Neural cell (in vitro differentiated cells): Measurements from ENCODE around the gene RASGRP2. TPM values are rescaled to one million over a fixed set of nuclear protein-coding genes. Genes with fewer than 3 reads are reported as not detected.
A peak's percentile ranks its signal among the peaks of the same experiment; 100 is the strongest.

Source experiments
- H2AFZ ChIP-seq: fragments of 200-600, 300-800 bp; sonication (generic), shearing (Covaris generic); 2 replicates; pipeline ENCODE4 v1.6.0; 2014; ENCODE audit warnings: low read depth, mild to moderate bottlenecking, antibody characterized with exemption, low read length, moderate library complexity
- H3F3A ChIP-seq: fragments of 200-600 bp; shearing (Covaris generic); 2 replicates; pipeline ENCODE4 v1.6.1; 2016; ENCODE audit warnings: mild to moderate bottlenecking, moderate library complexity, mixed read lengths, antibody characterized with exemption, low read length; ENCODE audit not compliant: insufficient read depth, poor library complexity, severe bottlenecking
- H3K27ac ChIP-seq: fragments of 200-600, 300-800 bp; sonication (generic), shearing (Covaris generic); 2 replicates; pipeline ENCODE4 v1.5.1; 2014; ENCODE audit warnings: mild to moderate bottlenecking, low read length, moderate library complexity
- H3K27me3 ChIP-seq: fragments of 300-800, 200-600 bp; sonication (generic), shearing (Covaris generic); 2 replicates; pipeline ENCODE4 v1.6.0; 2014; ENCODE audit warnings: mild to moderate bottlenecking, low read depth, low read length, moderate library complexity; ENCODE audit not compliant: insufficient read depth
- H3K36me3 ChIP-seq: fragments of 300-800, 200-600 bp; sonication (generic), shearing (Covaris generic); 2 replicates; pipeline ENCODE4 v1.5.1; 2014; ENCODE audit warnings: mild to moderate bottlenecking, antibody characterized with exemption, low read length, moderate library complexity; ENCODE audit not compliant: insufficient read depth
- H3K4me2 ChIP-seq: fragments of 300-800, 200-600 bp; sonication (generic), shearing (Covaris generic); 2 replicates; pipeline ENCODE4 v1.6.0; 2014; ENCODE audit warnings: mild to moderate bottlenecking, low read length
- H3K4me3 ChIP-seq: fragments of 300-800, 200-600 bp; sonication (generic), shearing (Covaris generic); 2 replicates; pipeline ENCODE4 v1.5.1; 2014; ENCODE audit warnings: mild to moderate bottlenecking, low read length, moderate library complexity
- H3K79me2 ChIP-seq: fragments of 200-600 bp; shearing (Covaris generic); replicated peaks from 2 replicates; pipeline ENCODE4 v1.6.0; 2014; ENCODE audit warnings: mild to moderate bottlenecking, low read length, moderate library complexity; ENCODE audit not compliant: insufficient read depth
- H3K9ac ChIP-seq: fragments of 300-800, 200-600 bp; sonication (generic), shearing (Covaris generic); 2 replicates; pipeline ENCODE4 v1.6.1; 2016; ENCODE audit warnings: mild to moderate bottlenecking, low read length, mixed read lengths
- H3K9me2 ChIP-seq: fragments of 200-600 bp; shearing (Covaris generic); 2 replicates; pipeline ENCODE4 v1.6.1; 2016; ENCODE audit warnings: mild to moderate bottlenecking, low read length, mixed read lengths; ENCODE audit not compliant: insufficient read depth
- H3K9me3 ChIP-seq: fragments of 200-600, 300-800 bp; sonication (generic), shearing (Covaris generic); 2 replicates; pipeline ENCODE4 v1.6.1; 2016; ENCODE audit warnings: mild to moderate bottlenecking, mixed run types, low read length, moderate library complexity, mixed read lengths
- H4K20me1 ChIP-seq: fragments of 200-600 bp; shearing (Covaris generic); 2 replicates; pipeline ENCODE4 v1.6.1; 2016; ENCODE audit warnings: mild to moderate bottlenecking, mixed run types; ENCODE audit not compliant: insufficient read depth
- CTCF ChIP-seq: fragments of 450-650 bp; IDR thresholded peaks from 2 replicates; pipeline ENCODE4 v1.5.1; 2014; ENCODE audit warnings: antibody characterized with exemption, mild to moderate bottlenecking, moderate library complexity; ENCODE audit not compliant: poor library complexity, severe bottlenecking
- EP300 ChIP-seq: fragments of 450-650 bp; conservative IDR thresholded peaks from 2 replicates; pipeline ENCODE4 v1.6.1; 2014; ENCODE audit warnings: antibody characterized with exemption, mild to moderate bottlenecking, moderate library complexity; ENCODE audit not compliant: poor library complexity, severe bottlenecking
- EZH2 ChIP-seq: fragments of 200-600, 300-800 bp; shearing (Covaris generic), sonication (generic); IDR thresholded peaks from 2 replicates; pipeline ENCODE4 v1.6.1; 2014; ENCODE audit warnings: antibody characterized with exemption, low read length, borderline replicate concordance, mild to moderate bottlenecking; ENCODE audit not compliant: insufficient read depth, poor library complexity, severe bottlenecking
- MXI1 ChIP-seq: fragments of 450-650 bp; conservative IDR thresholded peaks from 2 replicates; pipeline ENCODE4 v1.6.1; 2014; ENCODE audit warnings: antibody characterized with exemption, mild to moderate bottlenecking; ENCODE audit not compliant: poor library complexity, severe bottlenecking
- POLR2AphosphoS5 ChIP-seq: IDR thresholded peaks from 2 replicates; pipeline ENCODE4 v1.6.1; 2012
- RAD21 ChIP-seq: fragments of 450-650 bp; conservative IDR thresholded peaks from 2 replicates; pipeline ENCODE4 v1.6.1; 2014; ENCODE audit warnings: antibody characterized with exemption, mild to moderate bottlenecking, moderate library complexity
- REST ChIP-seq: IDR thresholded peaks from 2 replicates; pipeline ENCODE4 v1.6.1; 2012; ENCODE audit warnings: borderline replicate concordance
- SMC3 ChIP-seq: fragments of 450-650 bp; conservative IDR thresholded peaks from 2 replicates; pipeline ENCODE4 v1.6.1; 2014; ENCODE audit warnings: antibody characterized with exemption, mild to moderate bottlenecking, moderate library complexity; ENCODE audit not compliant: poor library complexity
- TAF1 ChIP-seq: IDR thresholded peaks from 2 replicates; pipeline ENCODE4 v1.6.1; 2012; ENCODE audit warnings: low read depth
- polyA plus RNA-seq: library from polyadenylated mRNA; depleted of rRNA; stranded (reverse); fragments of >200 nt; gene quantifications from 2 replicates; pipeline ENCODE4 v1.2.3, GENCODE V29; 2014

RASGRP2 gene
- polyA plus RNA-seq, 1 donor from 2014 or later: 4.5 TPM

- TF ChIP-seq MXI1: no peak
- no peak for TF ChIP-seq RAD21
- no peak for TF ChIP-seq CTCF
- no peak for TF ChIP-seq TAF1
- TF ChIP-seq EZH2: no peak
- no peak for TF ChIP-seq POLR2AphosphoS5
- TF ChIP-seq EP300: no peak
- TF ChIP-seq REST: no peak
- no peak for TF ChIP-seq SMC3
- no peaks in the 10 kb centered on the region for H3F3A ChIP-seq
- H3K27me3 ChIP-seq: no peaks in the 10 kb centered on the region
- H3K9me3 ChIP-seq: no peaks in the 10 kb centered on the region
- no peak overlapping the region for H3K4me2 ChIP-seq
- no peak overlapping the region for H3K4me3 ChIP-seq
- peaks cover 22% of the 10 kb centered on the region for H3K79me2 ChIP-seq
- no peak overlapping the region for H3K9ac ChIP-seq
- H4K20me1 ChIP-seq: peaks cover 29% of the 10 kb centered on the region
- peaks cover 35% of the 10 kb centered on the region for H3K36me3 ChIP-seq
- no peak overlapping the region for H3K27ac ChIP-seq
- H3K9me2 ChIP-seq: no peaks in the 10 kb centered on the region
- H2AFZ ChIP-seq: no peak overlapping the region
Measured at GRCh38 chr11:64768300-64768694, 24.4 kb upstream of the RASGRP2 start.

GRCh38 chr11:64767344-64768299 lies 23.7 kb upstream of the RASGRP2 start:
- Histone ChIP-seq H3K9me2 (no peaks in the 10 kb centered on the region), H3K4me2 (no peak overlapping the region), H3F3A (no peaks in the 10 kb centered on the region), H3K27me3 (no peaks in the 10 kb centered on the region), H4K20me1 (peaks cover 25% of the 10 kb centered on the region), H3K9ac (no peak overlapping the region), H3K9me3 (no peaks in the 10 kb centered on the region), H3K79me2 (peaks cover 16% of the 10 kb centered on the region), H3K4me3 (no peak overlapping the region), H3K27ac (no peak overlapping the region), H2AFZ (no peak overlapping the region), H3K36me3 (peaks cover 28% of the 10 kb centered on the region)
- TF ChIP-seq RAD21: peak; percentile 56
- TF ChIP-seq CTCF: peak; percentile 69
- TF ChIP-seq EP300: no peak
- TF ChIP-seq POLR2AphosphoS5: no peak
- TF ChIP-seq REST: no peak
- no peak for TF ChIP-seq MXI1
- TF ChIP-seq TAF1: no peak
- TF ChIP-seq EZH2: no peak
- peak; percentile 71 for TF ChIP-seq SMC3
